Spleen (tissue), 11 donors: ENCODE data around the gene LRRN4. TPM values are rescaled to one million over a fixed set of nuclear protein-coding genes. Genes with fewer than 3 reads are reported as not detected.

Experiments used
- DNase-seq: peaks from one replicate; pipeline ENCODE4 v3.0.0-alpha.2; 2020
- H3K27ac ChIP-seq, 8 donors: fragments of 200-600 bp; sonication (generic) in 7 of 8; 1 replicate in 4 of 8; 2 replicates in 4 of 8; pipeline versions ENCODE4 v1.5.0 to v1.8.0; 2016 to 2021; ENCODE audit warnings: inconsistent platforms in 4 of 8, mild to moderate bottlenecking in 4 of 8, moderate library complexity in 1 of 8
- H3K27me3 ChIP-seq, 7 donors: fragments of 200-600 bp; sonication (generic) in 6 of 7; replicated peaks in 1 of 7; 1 replicate in 4 of 7; 2 replicates in 3 of 7; pipeline versions ENCODE4 v1.5.0 to v1.8.0; 2016 to 2021; ENCODE audit warnings: inconsistent platforms in 3 of 7, mild to moderate bottlenecking in 1 of 7
- H3K36me3 ChIP-seq, 6 donors: fragments of 200-600 bp; sonication (generic) in 5 of 6; 1 replicate in 4 of 6; 2 replicates in 2 of 6; pipeline versions ENCODE4 v1.5.0 to v1.8.0; 2016 to 2021; ENCODE audit warnings: inconsistent platforms in 2 of 6
- H3K4me1 ChIP-seq, 6 donors: fragments of 200-600 bp; sonication (generic) in 5 of 6; 1 replicate in 3 of 6; 2 replicates in 3 of 6; pipeline versions ENCODE4 v1.5.0 to v1.8.0; 2016 to 2021; ENCODE audit warnings: inconsistent platforms in 3 of 6
- H3K4me3 ChIP-seq, 8 donors: fragments of 200-600 bp; sonication (generic) in 7 of 8; 1 replicate in 4 of 8; 2 replicates in 4 of 8; pipeline versions ENCODE4 v1.5.0 to v1.8.0; 2016 to 2021; ENCODE audit warnings: inconsistent platforms in 4 of 8, mild to moderate bottlenecking in 4 of 8, moderate library complexity in 2 of 8
- H3K9me3 ChIP-seq, 8 donors: fragments of 200-600 bp; sonication (generic) in 7 of 8; 1 replicate in 4 of 8; 2 replicates in 4 of 8; pipeline versions ENCODE4 v1.5.0 to v1.8.0; 2016 to 2021; ENCODE audit warnings: inconsistent platforms in 4 of 8
- CTCF ChIP-seq, 11 experiments: fragments of 200-600 bp in 7 of 11; fragments of 450-650 bp in 4 of 11; sonication (generic) in 4 of 11; IDR thresholded peaks in 8 of 11; conservative IDR thresholded peaks in 3 of 11; 1 replicate in 7 of 11; 2 replicates in 4 of 11; pipeline versions ENCODE4 v1.4.0 to v1.8.0; 2016 to 2021; ENCODE audit warnings: antibody characterized with exemption in 11 of 11, inconsistent platforms in 4 of 11, mild to moderate bottlenecking in 1 of 11
- POLR2A ChIP-seq, 3 donors: fragments of 450-650 bp; IDR thresholded peaks; one replicate each; pipeline ENCODE4 v1.5.1; 2017; ENCODE audit warnings: antibody characterized with exemption in 3 of 3, mild to moderate bottlenecking in 1 of 3
- POLR2AphosphoS5 ChIP-seq, 3 donors: sonication (generic); formaldehyde crosslinking; IDR thresholded peaks; one replicate each; pipeline ENCODE4 v1.5.1; 2017; ENCODE audit warnings: antibody characterized with exemption in 3 of 3
- WGBS, 5 donors: extraction: QIAGEN DNeasy Blood & Tissue Kit in 3 of 5; methylation state at CpG; one replicate each; pipeline versions ENCODE4 v1.1.5 to v1.1.7; 2013 to 2018; 5-methylcytosine and 5-hydroxymethylcytosine counted together
- intact Hi-C: fragments of 100-400 bp; cut with DNase I; formaldehyde crosslinking; loops from one replicate; pipeline ENCODE4 v1.15.0; 2023; ENCODE audit warnings: low total_unique reads
- polyA plus RNA-seq, 3 donors: library from polyadenylated mRNA; stranded (reverse); fragments of 200-250 nt; gene quantifications; one replicate each; pipeline ENCODE4 v1.2.1, GENCODE V29; 2013
- small RNA-seq, 4 donors: library from RNA; depleted of rRNA; stranded (forward); fragments of <200 nt; gene quantifications; one replicate each; pipeline ENCODE3, GENCODE V24; 2016
- total RNA-seq, 7 donors: library from RNA; depleted of rRNA in 3 of 7; stranded (reverse); fragments of >200 nt in 3 of 7; fragmentation: NEBNext Ultra II Directional in 4 of 7; extraction: Animal tissue kit (Norgen Biotek cat#: 25700) in 4 of 7; gene quantifications; one replicate each; pipeline versions ENCODE4 v1.1.0 to v1.2.1, GENCODE V29; 2016 to 2021
- donor health status: healthy with polysubstance abuse.
- donor health status: DM: no; HTN: no; CAD: no; lungs with moderate emphysema.
- donor health status: DM: no; HTN: no; CAD: no.
- donor health status: Bipolar disorder and iron deficiency.
- donor health status: healthy.
- donor health status: DM: no; HTN: no; CAD: no.
- donor health status: DM: yes; HTN: yes; CAD: no.

LRRN4 gene
- total and polyA plus RNA-seq, 10 donors: 0.13 to 0.18 TPM; not detected in 8

- Histone ChIP-seq H3K27ac (peak overlapping the region in 2 of 8 donors; percentile 9 to 30), H3K36me3 (peaks cover 0 to 35% (median 6%) of the 10 kb centered on the region in 6 donors), H3K9me3 (no peaks in the 10 kb centered on the region), H3K4me1 (peaks cover 0 to 21% (median 9%) of the 10 kb centered on the region in 6 donors), H3K4me3 (no peak overlapping the region), H3K27me3 (no peaks in the 10 kb centered on the region)
- no peak for DNase-seq
- intact Hi-C loops: no loop called here
- 19 to 54% (median 39%) methylated on average over 1 of the region's 1 CpG for WGBS, 5 donors
- peak in 1 of 3 donors; percentile 51 for TF ChIP-seq POLR2AphosphoS5 (IDR thresholded peaks at IDR 0.05)
- TF ChIP-seq POLR2A (IDR thresholded peaks at IDR 0.05): no peak
- TF ChIP-seq CTCF (IDR thresholded peaks at IDR 0.05 in 8 of 11, conservative IDR thresholded peaks at IDR 0.05 in 3 of 11): peak in 2 of 11 experiments; percentile 12 to 35
Observed at GRCh38 chr20:5996765-5997164, 57.1 kb downstream of the LRRN4 start.

GRCh38 chr20:5991623-5992441 lies 62.0 kb downstream of the LRRN4 start:
- Histone ChIP-seq H3K4me3 (no peak overlapping the region), H3K36me3 (peaks cover 0 to 84% (median 15%) of the 10 kb centered on the region in 6 donors), H3K27me3 (no peaks in the 10 kb centered on the region), H3K4me1 (peaks cover 0 to 11% (median 5%) of the 10 kb centered on the region in 6 donors), H3K9me3 (no peaks in the 10 kb centered on the region), H3K27ac (no peak overlapping the region)
- intact Hi-C loops: no loop called here
- TF ChIP-seq POLR2AphosphoS5 (IDR thresholded peaks at IDR 0.05) (no peak), POLR2A (IDR thresholded peaks at IDR 0.05) (no peak), CTCF (IDR thresholded peaks at IDR 0.05 in 8 of 11, conservative IDR thresholded peaks at IDR 0.05 in 3 of 11) (no peak)
- WGBS, 5 donors: 84 to 94% (median 91%) methylated on average over 2 of the region's 2 CpGs
- no peak for DNase-seq

DNA sequence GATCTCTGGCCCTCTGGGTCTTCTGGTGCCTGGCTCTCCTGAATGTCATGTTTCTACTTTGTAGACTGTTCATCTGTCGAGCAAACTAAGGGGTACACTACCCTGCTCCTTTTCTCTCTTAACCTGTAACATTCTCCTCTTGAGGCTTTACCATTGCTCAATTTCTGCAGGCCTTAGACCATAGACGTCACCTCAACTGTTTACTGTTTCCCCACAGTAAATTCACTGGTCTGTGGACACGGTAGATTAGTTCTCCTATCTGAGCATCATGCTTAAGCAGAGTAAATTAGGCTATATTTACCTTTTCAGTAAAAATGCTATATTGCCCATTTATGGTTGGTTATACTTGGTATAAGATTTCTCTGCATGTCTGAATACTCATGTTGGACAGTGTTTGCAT lies 62.9 kb downstream of the LRRN4 start:
- H3K27me3 ChIP-seq: no peaks in the 10 kb centered on the region
- no peaks in the 10 kb centered on the region for H3K9me3 ChIP-seq
- intact Hi-C loops: no loop called here
- H3K36me3 ChIP-seq: peaks cover 0 to 93% (median 15%) of the 10 kb centered on the region in 6 donors
- peaks cover 0 to 2% (median 0%) of the 10 kb centered on the region in 6 donors for H3K4me1 ChIP-seq
- H3K27ac ChIP-seq: no peak overlapping the region
- no peak for DNase-seq
- TF ChIP-seq CTCF (IDR thresholded peaks at IDR 0.05 in 8 of 11, conservative IDR thresholded peaks at IDR 0.05 in 3 of 11): no peak
- TF ChIP-seq POLR2A (IDR thresholded peaks at IDR 0.05): no peak
- TF ChIP-seq POLR2AphosphoS5 (IDR thresholded peaks at IDR 0.05): no peak
- no peak overlapping the region for H3K4me3 ChIP-seq
- 76 to 94% (median 86%) methylated on average over 3 of the region's 3 CpGs for WGBS, 5 donors

Small RNA genes within 50 kb of the gene (small RNA-seq; reads per million reads assigned to genes)
- gene RN7SL498P: 0 reads per million in 4 donors

Other genes with a start within 250 kb of the LRRN4 start
- under 1 TPM in 2 of 7 donors, not detected in 5; 0.13 to 0.19 TPM for gene CHGB, start 142.6 kb downstream of the LRRN4 start, total RNA-seq
- gene CHGB, start 142.6 kb downstream of the LRRN4 start, polyA plus RNA-seq: under 1 TPM; 0.03 to 0.09 (median 0.07) TPM
- 10 to 100 TPM in 6 of 7 donors, 1 to 10 TPM in 1; 8.5 to 15.2 (median 11.4) TPM for gene TRMT6, start 103.5 kb downstream of the LRRN4 start, total RNA-seq
- 10 to 100 TPM; 10.2 to 12.7 (median 10.4) TPM for gene TRMT6, start 103.5 kb downstream of the LRRN4 start, polyA plus RNA-seq
- gene MCM8, start 103.4 kb downstream of the LRRN4 start, total RNA-seq: 1 to 10 TPM; 5.4 to 7.9 (median 6.2) TPM
- gene MCM8, start 103.4 kb downstream of the LRRN4 start, polyA plus RNA-seq: 1 to 10 TPM; 1.7 to 3.1 (median 3.1) TPM
- gene CRLS1, start 47.9 kb downstream of the LRRN4 start, total RNA-seq: 10 to 100 TPM; 15.6 to 30.5 (median 24.1) TPM
- gene CRLS1, start 47.9 kb downstream of the LRRN4 start, polyA plus RNA-seq: 10 to 100 TPM; 40.6 to 43.1 (median 41.2) TPM
- 1 to 10 TPM in 2 of 7 donors, under 1 TPM in 5; 0.26 to 1.3 (median 0.44) TPM for gene FERMT1, start 69.0 kb upstream of the LRRN4 start, total RNA-seq
- gene FERMT1, start 69.0 kb upstream of the LRRN4 start, polyA plus RNA-seq: under 1 TPM; 0.06 to 0.20 (median 0.08) TPM